ENCODE measurements around the gene CCDC15. TPM values are rescaled to one million over a fixed set of nuclear protein-coding genes. Genes with fewer than 3 reads are reported as not detected.

CCDC15 gene
- total RNA-seq, 1 donor from 2014 or later: 3.1 TPM

DNA sequence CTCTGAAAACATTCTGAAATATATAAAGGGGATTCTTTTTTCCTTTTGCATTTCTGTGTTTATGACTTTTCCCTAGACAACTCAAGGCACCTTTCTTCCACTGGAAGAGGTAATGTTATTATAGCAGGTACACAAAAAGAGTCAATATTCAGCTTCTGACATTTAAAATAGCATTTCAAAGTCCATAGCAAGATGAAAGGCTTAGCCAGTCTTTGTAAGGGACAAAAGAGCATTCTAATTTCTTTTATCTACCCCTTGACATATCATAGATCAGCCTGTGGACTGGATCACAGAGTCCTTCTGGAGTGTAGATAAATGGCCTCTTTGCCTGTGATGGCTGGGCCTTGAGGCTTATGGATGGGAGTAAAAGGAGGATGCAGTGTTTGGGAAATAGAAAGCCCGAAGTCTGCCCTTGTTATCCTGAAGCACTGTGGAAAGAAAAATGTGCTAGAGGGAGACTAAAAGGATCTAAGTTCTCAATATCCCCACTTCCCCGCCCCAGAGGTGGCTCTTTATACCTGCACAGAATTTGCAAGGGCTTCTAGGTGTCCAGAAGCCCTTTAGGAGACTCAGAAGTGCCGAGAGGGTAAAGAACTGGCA lies 16.6 kb upstream of the CCDC15 start:
- Mint-ChIP-seq H3K9me3 (no peaks in the 10 kb centered on the region), H3K27ac (no peak overlapping the region), H3K27me3 (ENCODE audit: low read depth) (peaks cover 32% of the 10 kb centered on the region), H3K4me1 (no peaks in the 10 kb centered on the region), H3K4me3 (no peak overlapping the region), H3K36me3 (no peaks in the 10 kb centered on the region)
- TF ChIP-seq, protein P1, sequence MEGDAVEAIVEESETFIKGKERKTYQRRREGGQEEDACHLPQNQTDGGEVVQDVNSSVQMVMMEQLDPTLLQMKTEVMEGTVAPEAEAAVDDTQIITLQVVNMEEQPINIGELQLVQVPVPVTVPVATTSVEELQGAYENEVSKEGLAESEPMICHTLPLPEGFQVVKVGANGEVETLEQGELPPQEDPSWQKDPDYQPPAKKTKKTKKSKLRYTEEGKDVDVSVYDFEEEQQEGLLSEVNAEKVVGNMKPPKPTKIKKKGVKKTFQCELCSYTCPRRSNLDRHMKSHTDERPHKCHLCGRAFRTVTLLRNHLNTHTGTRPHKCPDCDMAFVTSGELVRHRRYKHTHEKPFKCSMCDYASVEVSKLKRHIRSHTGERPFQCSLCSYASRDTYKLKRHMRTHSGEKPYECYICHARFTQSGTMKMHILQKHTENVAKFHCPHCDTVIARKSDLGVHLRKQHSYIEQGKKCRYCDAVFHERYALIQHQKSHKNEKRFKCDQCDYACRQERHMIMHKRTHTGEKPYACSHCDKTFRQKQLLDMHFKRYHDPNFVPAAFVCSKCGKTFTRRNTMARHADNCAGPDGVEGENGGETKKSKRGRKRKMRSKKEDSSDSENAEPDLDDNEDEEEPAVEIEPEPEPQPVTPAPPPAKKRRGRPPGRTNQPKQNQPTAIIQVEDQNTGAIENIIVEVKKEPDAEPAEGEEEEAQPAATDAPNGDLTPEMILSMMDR (IDR thresholded peaks at IDR 0.05; ENCODE audit: unreplicated experiment): no peak
- no peak for DNase-seq (ENCODE audit: low spot score in 2 of 2, unreplicated experiment in 2 of 2)

DNA sequence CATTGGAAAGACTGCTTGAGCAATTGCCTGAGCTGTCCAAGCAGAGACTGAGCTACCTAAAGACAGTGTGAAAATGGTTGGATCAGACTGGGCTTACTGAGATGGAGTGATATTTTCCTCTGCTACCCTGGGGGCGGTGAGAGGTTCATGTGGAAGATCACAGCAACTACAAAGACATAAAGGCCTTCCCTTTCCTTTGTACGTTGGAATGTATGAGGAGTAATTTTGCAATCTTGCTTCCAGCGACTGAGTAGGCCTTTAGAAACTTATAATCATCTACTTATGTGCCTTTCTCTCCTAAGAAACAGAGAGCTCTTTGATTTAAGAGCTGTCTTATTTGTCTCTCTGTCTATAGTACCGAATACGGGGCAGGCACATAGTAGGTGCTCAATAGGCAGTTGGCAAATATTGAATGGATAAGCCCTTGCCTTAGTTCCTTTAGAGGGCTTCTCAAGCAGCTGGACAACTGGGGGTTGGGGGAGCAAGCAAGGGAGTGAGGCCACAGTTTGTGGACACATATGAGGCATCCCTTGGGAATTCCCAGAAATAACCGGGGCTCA lies 15.7 kb upstream of the CCDC15 start:
- Mint-ChIP-seq H3K4me3 (no peak overlapping the region), H3K4me1 (no peaks in the 10 kb centered on the region), H3K9me3 (no peaks in the 10 kb centered on the region), H3K27ac (no peak overlapping the region), H3K27me3 (ENCODE audit: low read depth) (peaks cover 32% of the 10 kb centered on the region), H3K36me3 (no peaks in the 10 kb centered on the region)
- TF ChIP-seq, protein P1 (IDR thresholded peaks at IDR 0.05; ENCODE audit: unreplicated experiment): no peak
- DNase-seq (ENCODE audit: low spot score in 2 of 2, unreplicated experiment in 2 of 2): no peak

DNA sequence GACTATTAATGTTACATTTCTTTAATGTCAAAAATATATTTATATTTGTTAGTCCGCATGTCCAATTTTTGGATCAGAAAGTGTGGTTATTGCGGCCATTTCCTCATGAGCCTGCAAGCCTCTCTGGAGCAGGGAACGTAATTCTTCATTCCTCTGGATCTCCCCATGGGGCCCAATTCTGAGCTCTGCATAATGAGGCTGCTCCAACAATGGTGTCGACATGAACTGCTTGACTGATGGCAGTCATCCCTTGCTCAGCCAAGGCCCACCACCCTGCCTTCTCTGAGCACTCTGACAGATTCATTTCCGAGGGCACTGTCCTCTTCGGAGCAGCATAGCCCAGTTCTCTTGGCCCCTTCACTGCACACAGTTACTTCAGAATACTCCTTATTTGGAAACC lies 15.0 kb upstream of the CCDC15 start:
- DNase-seq (ENCODE audit: low spot score in 2 of 2, unreplicated experiment in 2 of 2): no peak
- Mint-ChIP-seq H3K9me3 (no peaks in the 10 kb centered on the region), H3K36me3 (no peaks in the 10 kb centered on the region), H3K27ac (no peak overlapping the region), H3K4me3 (no peak overlapping the region), H3K27me3 (ENCODE audit: low read depth) (peaks cover 32% of the 10 kb centered on the region), H3K4me1 (peaks cover 3% of the 10 kb centered on the region)
- TF ChIP-seq, protein P1 (IDR thresholded peaks at IDR 0.05; ENCODE audit: unreplicated experiment): no peak

DNA sequence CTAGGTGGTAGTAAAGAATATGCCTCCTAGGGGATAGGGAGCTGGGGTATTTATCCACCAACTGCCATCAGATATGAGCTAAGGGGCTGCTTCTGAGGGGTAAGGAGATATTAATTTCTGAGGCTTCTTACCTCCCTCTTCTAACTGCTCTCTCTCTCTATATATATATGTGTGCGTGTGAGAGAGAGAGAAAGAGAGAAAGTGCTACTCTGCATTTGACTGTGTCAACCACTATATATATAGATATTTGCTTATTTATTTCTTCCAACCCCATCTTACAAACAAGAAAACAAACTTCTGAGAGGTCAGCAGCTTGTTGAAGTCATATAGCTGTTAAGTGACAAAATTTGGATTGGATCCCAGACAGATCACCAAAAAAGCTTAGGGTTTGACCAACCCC lies 12.3 kb upstream of the CCDC15 start:
- Mint-ChIP-seq H3K27me3 (ENCODE audit: low read depth) (peaks cover 24% of the 10 kb centered on the region), H3K4me1 (peaks cover 8% of the 10 kb centered on the region), H3K27ac (no peak overlapping the region), H3K9me3 (no peaks in the 10 kb centered on the region), H3K4me3 (no peak overlapping the region), H3K36me3 (no peaks in the 10 kb centered on the region)
- TF ChIP-seq, protein P1 (IDR thresholded peaks at IDR 0.05; ENCODE audit: unreplicated experiment): no peak
- no peak for DNase-seq (ENCODE audit: low spot score in 2 of 2, unreplicated experiment in 2 of 2)

DNA sequence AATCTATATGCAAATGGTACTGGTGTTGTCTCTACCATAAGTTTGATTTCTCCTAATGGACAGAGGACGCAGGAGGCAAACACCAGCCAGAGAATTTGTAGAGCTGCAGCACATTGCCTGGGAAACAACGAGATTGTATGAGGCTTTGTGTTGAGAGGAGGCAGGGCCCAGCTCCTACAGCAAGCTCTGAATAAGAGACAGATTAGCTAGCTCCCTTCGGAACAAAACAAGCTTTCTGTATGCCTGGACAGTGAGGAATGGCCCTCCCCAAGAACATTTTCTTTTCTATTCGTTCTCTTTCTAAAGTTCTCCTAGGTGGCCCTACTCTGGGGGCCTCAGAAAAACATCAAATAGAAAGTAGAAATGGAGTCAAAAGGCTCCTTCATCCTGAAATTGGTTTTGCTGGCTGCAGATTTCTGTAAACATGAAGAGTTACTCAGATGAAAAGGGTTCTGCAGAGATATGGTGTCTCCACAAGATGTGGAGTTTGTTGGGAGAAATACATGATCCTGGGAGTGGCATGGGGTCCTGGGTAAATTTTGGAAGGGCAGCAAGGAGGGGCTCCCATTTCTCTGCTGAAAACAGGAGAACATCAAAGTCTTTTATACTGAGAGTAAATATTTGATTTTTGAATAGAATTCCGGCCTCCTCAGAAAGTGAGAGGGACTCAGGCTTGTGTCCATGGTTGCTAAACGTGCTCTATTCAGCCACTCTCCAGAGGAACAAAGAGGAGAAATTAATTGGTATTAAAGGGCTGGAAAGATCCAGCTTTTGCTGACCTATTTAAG lies 11.3 kb upstream of the CCDC15 start:
- TF ChIP-seq, protein P1 (IDR thresholded peaks at IDR 0.05; ENCODE audit: unreplicated experiment): no peak
- H3K36me3 Mint-ChIP-seq: no peaks in the 10 kb centered on the region
- peaks cover 8% of the 10 kb centered on the region for H3K4me1 Mint-ChIP-seq
- no peaks in the 10 kb centered on the region for H3K9me3 Mint-ChIP-seq
- H3K27ac Mint-ChIP-seq: no peak overlapping the region
- H3K4me3 Mint-ChIP-seq: no peak overlapping the region
- peaks cover 16% of the 10 kb centered on the region for H3K27me3 Mint-ChIP-seq (ENCODE audit: low read depth)
- DNase-seq (ENCODE audit: low spot score in 2 of 2, unreplicated experiment in 2 of 2): no peak

Measured in mesothelial cell of epicardium (in vitro differentiated cells).